Activated CD4-positive, CD25-positive, alpha-beta regulatory T cell treated with anti-CD3 and anti-CD28 coated beads, Interleukin-2, amount 50 U/mL, for 16 hours (primary cell): ENCODE measurements around the gene GALNT5.
"Not testable (repeated sequence)": the region's sequence is repeated elsewhere in the genome, so short reads cannot be mapped to it uniquely, and the experiment has no call there.

Experiments
- DNase-seq: peaks from one replicate; pipeline ENCODE4 v3.0.0-alpha.2; 2020; ENCODE audit warnings: low read depth, low spot score

The GALNT5 gene

DNA sequence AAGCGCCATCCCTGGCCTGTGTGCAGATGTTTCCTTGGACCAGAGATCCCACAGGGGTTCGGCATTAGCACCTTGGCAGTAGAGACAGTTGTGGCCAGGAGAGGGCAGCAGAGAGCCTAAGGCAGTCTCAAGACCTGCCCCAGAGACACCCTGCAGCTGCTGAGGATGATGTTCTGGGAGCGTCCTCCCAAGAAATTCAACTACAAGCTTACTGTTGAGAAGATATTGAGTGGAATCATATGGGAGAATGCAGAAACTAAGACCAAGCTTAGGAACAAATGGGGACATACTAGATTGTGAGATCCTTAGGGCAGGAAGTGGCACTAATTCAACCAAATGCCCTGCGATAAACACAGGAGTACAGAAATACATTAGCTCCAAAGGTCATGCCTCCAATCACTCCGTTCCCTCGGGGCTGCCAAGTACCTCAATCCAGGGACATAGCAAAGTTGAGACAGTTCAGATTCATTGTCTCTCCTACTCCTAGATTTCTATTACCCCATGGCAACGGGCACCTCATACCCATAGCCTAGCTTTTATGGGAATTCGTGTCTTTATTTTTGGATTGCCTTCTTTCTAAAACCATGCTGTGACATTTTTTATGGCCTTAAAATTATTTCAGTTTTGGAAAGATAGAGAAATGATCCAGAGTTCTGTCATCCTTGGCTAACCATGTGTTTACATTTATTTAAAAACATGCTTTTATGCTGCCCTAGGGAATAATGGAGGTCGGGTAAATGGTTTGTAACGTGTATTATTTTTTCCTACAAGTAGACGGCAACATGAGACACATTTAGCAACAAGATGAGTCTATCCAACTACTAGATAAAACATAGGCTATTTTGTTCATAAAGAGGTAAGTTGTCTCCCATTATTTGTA is 70.4 kb downstream of the GALNT5 start:
- DNase-seq: peak; percentile 72

DNA sequence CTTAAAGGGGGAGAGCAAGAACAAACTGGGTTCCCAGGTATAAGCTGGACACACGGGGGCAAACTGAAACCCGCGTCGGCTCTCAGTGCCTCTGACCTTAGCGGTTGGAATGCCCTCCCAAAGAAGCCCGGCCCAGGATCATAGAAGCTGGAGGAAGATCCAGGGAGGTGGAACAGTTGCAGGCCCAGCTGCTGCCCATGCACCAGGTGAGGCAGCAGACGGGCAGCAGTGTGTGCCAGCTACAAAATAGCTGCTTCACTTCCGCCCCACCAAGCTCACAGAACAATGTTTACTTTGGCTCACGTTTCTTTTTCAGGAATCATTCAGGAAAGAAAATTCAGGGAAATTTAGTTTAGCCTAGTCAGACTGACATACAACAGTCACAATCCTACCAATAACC is 72.0 kb downstream of the GALNT5 start:
- DNase-seq: no peak

DNA sequence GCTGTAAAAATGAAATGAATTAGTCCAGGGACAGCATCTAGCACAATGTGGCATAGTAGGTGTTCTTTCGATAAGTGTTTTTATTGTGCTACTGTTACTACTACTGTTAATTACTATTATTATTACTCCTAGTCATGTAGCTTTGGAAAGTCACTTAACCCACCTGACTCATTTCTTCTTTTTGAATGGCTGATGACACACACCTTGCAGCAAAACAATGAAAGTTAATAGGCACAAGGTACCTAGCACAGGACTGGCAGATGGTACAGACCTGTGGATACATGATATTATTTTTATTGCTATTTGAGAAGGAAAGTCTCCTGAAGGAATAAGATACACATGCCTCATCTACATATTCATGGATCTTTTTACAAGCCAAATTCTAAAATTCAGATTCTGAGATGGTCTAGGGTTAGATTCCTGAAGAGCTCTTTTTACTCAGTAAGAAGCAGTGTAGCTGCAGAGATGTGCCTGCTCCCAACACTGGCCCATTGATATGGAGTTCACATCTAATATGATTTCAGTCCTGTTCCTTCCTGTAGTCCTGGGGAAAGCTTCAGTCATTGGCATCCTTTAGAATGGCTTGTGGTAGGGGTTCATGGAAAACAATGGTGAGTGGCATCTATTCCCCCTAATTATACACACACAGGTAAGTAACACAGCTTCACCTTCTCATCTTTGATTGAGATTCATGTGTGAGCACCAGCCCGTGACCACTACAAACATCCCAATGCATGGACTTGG is 76.0 kb downstream of the GALNT5 start:
- no peak for DNase-seq

DNA sequence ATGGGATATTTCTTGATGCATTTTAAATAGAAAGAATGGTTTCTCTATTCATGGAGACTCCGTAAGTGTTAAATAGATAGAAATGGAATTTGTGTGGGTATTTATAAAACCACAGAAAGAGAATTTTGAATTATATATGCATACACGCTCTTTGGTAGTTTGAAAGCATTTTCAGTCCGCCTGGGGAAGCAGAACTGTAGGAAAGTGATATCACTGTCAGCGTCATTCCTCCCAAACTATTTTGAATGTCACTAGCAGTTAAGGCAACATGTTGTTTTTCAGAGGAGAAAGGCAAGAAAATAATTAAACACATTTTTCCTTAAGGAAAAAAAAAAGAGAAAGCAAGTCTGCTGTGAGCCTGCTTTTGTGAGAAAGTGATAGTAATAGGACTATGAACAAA is 76.8 kb downstream of the GALNT5 start:
- no peak for DNase-seq

DNA sequence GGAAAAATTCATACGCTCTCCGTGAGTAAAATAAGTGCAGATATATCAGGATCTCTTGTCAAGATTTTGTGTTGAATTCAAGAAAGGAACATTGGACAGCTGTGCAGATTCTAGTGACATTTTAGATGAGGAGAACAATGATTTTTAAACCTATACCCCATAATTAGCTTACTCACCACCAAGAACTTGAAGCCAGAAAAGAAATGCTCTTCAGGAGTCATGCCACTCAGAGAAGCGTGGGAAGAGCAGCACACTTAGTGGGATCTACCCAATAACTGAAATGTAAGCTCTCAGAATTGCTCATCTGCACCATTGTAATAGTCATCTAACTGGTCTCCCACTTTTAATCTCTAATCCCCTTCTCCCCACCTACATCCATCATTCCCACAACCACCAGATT is 77.3 kb downstream of the GALNT5 start:
- no peak for DNase-seq

DNA sequence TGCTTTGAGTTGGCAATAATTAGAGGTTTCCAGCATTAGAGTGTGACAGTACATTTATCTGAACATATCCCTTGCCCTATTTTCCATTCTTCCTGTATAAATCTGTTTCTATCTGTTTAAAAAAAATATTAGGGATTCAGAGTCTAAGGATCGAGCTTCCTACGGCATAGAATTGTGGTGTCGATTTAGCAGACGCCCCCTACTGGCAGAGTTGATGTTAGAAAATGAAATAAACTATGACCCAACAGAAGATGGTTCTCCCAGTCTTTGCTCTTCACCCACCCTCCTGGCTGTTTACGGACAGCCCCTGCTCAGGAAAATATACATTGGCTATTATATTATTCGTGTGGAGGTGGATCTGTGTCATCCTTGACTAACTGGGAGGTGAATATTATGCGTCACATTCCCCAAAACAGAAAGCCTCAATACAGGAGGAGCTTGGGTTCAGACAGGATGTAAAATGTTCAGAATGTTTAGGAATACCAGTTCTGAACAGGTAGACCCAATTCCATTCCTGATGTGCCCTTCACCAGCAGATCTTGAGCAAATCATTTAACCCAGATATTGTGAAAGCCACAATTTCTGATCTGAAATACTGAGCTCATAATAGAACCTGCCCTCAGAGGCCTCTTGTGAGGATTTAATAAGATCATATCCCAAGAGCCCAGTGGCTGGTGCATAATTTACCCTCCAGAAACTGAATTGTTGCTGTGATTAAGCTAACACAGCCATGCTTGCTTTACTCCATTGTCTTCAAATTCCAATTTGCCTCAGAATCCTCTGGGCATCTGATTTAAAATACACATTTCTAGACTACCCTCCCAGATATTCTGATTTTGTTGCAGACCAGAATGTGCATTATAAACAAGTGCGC is 78.9 kb downstream of the GALNT5 start:
- no peak for DNase-seq

DNA sequence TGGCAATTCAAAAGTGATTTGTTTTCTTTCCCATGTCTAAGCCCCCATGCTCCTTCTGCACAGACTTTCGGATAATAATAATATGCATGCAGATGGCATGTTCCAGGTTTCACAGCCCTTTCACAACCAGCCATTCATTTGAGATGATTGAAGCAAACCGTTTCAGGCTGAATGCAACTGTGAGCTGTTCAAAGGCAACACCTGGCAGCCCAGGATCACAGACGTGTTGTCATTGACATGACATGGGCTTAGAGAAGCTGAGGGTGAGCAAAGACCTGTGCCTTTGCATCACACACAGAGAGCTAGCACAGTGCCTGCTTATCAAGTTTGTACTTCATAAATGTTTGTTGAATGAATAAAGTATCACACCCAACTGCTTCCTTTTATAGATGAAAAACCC is 80.5 kb downstream of the GALNT5 start:
- DNase-seq: no peak

DNA sequence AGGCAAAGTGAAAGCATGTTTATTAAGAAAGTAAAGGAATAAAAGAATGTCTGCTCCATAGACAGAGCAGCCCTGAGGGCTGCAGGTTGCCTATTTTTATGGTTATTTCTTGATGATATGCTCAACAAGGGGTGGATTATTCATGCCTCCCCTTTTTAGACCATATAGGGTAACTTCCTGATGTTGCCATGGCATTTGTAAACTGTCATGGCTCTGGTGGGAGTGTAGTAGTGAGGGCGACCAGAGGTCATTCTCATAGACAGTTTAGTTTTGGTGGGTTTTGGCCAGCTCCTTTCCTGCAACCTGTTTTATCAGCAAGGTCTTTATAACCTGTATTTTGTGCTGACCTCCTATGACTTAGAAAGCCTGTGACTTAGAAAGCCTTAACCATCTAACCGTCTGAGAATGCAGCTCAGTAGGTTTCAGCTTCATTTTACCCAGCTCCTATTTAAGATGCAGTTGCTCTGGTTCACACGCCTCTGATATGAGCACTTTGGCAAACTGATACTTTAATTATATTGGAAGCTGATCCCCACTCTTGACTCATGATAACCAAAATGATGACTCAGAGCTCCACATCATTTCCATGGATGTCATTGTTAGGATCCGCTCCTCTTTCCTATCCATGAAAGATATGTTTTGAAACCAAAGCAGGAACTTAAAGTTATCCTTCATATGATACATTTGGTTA is 82.6 kb downstream of the GALNT5 start:
- no peak for DNase-seq

DNA sequence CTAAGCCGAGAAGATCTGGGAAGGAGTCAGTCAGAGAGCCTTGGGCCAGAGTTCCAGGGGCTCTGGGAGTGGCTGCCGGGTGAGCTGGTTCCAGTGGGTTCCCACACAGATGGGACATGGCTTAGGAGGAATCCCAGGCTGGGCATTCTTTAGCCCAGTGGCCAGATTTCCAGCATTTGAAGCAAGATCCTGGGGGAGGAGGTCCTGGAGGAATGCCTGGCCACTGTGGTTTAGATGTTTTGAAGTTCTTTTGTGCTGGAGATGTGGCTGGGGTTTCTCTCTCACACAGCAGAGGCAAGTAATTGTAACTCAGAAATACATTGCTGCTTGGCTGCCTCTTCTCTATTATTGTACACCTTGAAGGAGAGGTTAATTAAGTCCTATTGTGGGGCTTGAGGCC is 83.9 kb downstream of the GALNT5 start:
- not testable (repeated sequence) for DNase-seq

DNA sequence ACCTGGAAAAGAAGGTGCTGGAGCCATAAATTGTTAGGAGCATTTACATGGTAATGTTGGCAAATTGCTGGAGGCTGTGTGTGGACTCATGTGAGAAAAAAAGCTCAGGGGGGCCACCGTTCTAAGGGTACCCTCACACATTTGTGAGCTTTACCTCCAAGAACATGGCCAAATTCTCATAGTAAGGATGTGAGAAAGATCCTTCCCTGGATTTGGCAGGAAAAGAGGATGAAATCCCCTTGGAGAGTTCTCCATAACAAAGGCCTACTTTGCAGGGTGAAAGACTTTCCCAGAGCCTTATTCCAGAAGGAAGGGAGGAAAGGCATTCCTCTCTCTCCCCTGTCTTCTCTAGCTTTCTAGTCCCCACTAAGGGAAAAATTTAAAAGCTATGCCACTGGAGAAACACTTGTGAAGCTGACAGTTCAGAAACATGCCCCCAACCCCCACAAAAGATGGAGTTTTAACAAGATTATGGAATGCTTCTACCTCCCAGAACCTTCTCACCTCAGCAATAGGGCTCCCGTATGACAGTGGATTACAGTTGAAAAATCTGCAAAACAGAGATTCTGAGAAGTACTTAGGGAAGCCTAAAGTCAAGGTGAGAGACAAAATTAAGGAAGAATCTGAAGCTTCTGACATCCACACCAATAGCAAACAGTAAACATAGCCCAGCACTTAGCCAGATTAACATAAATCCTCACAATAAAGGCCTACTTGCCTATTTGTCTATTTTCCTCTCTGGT is 88.3 kb downstream of the GALNT5 start:
- DNase-seq: no peak

DNA sequence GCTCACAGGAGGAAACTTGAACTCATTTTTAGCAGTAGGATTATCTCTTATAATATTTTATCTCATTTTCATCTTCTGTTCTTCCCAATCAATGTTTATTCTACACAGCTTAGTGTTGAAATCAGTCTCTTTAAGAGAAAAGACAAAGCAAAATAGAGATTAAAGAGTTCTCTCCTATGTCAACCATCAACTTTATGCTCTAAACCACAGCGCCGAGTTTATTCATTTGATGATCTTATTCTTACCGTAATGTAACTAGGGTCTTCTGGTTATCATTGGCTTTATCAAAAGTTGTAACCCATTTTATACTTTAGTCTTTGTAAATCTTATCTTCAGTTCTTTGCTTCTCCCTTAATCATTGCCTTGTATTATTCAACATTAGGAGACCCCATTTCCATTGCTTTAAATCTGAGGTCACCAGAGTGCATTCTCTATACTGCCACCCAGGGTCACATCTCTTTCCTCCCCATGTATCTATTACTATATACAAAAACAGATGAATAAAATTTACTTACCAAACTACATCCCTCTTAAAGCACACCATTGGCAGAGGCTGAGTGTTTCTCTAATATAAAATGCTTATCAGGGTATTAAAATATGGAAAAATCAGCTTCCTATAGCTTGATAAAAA is 90.9 kb downstream of the GALNT5 start:
- no peak for DNase-seq

DNA sequence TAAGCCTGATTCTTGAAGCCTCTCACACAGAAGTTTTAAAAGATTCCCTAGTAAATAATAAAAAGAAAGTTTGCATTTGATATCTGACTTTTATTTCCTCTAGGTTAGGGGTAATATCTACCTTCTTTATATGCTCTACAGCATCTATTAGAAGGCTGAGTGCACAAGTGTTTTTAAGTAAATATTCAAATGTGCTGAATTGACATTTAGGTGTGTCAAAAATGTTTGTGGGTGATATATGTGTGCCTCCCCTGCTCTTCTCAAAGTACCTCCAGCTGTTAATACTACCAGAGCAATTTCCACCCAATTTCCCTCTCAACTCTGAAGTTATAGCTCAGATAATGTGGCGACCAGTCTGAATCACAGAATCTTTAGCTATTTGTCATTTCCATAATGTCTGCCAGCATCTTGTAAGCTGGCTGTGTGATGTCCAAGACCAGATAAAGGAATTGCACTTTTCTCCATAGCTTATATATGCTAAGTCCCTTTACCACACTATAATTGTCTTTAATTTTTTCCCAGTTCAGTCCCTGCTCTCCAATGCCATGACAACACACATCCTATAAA is 92.5 kb downstream of the GALNT5 start:
- no peak for DNase-seq

DNA sequence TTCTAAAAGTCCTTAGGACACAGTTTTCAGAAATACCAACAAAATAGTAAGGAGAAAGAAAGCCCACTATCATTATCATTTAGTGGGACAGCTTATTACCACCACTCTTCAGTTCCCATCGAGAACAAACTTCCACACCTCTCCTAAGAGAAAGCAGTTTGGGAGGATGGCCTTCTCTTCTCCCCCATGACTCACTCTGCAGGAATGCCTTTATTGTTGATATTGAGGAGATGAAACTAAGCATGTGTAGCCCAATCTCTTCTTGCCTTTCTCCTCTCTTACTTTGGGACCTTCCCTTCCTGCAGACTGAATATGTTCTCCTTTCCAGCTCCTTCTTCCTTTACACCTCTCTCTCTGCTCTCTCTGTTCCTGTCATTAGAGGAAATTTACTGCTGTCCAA is 98.1 kb downstream of the GALNT5 start:
- DNase-seq: no peak

DNA sequence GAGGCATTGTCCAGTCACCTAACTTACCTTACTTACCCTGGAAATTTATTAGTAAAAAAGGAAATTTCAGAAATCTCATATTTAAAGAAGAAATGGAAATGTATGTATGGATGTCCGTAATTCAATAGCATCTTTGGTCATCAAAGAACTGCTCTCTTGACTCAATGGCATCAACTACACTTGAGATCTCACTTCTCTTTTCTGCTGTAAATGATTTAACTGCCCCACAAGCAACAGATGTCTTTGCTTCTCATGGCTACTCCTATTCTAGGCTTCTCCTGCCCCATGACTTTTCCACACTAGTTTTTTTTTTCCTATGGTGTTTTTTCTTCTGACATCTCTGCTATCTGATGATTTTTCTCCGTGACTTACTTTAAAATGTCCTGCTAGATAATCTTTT is 102.1 kb downstream of the GALNT5 start:
- DNase-seq: no peak

DNA sequence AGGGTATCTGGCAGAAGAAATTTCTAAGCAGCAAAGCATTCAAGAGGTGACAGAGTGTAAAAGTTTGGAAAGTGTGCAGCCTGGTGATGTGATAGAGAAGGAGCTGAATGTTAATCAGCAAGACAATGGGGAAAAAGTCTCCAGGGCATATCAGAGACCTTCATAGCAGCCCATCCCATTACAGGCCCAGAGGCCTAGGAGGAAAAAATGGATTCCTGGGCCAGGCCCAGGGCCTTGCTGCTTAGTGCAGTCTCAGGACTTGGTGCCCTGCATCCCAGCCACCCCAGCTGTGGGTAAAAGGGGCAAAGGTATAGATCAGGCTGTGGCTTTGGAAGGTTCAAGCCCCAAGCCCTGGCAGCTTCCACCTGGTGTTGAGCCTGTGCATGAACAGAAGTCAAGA is 104.0 kb downstream of the GALNT5 start:
- no peak for DNase-seq

DNA sequence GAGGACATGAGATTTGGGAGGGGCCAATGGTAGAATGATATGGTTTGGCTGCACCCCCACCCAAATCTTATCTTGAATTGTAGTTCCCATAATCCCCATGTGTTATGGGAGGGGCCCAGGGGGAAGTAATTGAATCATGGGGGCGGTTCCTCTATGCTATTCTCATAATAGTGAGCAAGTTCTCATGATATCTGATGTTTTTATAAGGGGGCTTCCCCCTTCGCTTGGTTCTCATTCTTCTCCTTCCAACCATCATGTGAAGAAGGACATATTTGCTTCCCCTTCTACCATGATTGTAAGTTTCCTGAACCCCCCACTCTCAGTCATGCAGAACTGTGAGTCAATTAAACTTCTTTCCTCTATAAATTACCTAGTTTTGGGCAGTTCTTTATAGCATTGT is 105.1 kb downstream of the GALNT5 start:
- no peak for DNase-seq

DNA sequence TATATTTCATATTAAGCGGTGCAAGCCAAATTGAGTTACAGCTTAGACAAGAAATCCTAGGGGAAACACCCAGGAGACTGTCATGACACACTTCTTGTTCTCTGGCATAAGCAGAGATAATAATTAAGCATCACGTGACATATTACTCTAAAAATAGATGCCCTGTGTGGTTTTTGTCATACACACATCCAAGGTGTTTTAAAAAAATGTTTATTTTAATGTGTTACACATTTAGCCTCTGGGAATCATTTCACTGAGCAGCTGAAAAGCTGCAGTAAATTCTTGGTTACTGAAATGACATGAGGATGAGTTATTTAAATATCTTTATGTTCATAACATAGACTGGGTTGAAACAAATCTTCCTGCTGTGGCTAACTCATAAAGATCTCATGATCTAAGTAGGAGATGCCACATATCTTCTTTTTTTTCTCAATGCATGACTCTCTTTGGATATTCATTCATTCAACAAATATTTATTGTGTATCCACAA is 106.2 kb downstream of the GALNT5 start:
- no peak for DNase-seq
